Uterus (tissue), 4 donors: ENCODE results near the gene B3GLCT. TPM values are rescaled to one million over a fixed set of nuclear protein-coding genes. Genes with fewer than 3 reads are reported as not detected.

Source experiments
- DNase-seq, 2 donors: peaks; one replicate each; pipeline ENCODE4 v3.0.0-alpha.2; 2019 to 2020
- H3K27ac ChIP-seq, 2 donors: fragments of 200-600 bp; sonication (generic); 1 replicate in 1 of 2; 2 replicates in 1 of 2; pipeline ENCODE4 v1.5.1; 2016 to 2018
- H3K27me3 ChIP-seq, 2 donors: fragments of 200-600 bp; sonication (generic); one replicate each; pipeline ENCODE4 v1.5.1; 2018 to 2019; ENCODE audit warnings: control low read depth in 1 of 2
- H3K36me3 ChIP-seq, 2 donors: fragments of 200-600 bp; sonication (generic); one replicate each; pipeline ENCODE4 v1.5.1; 2019; ENCODE audit warnings: control low read depth in 1 of 2
- H3K4me1 ChIP-seq, 2 donors: fragments of 200-600 bp; sonication (generic); one replicate each; pipeline ENCODE4 v1.5.1; 2018 to 2019; ENCODE audit warnings: control low read depth in 1 of 2
- H3K4me3 ChIP-seq, 2 donors: fragments of 200-600 bp; sonication (generic); 1 replicate in 1 of 2; 2 replicates in 1 of 2; pipeline ENCODE4 v1.5.1; 2018 to 2019; ENCODE audit warnings: mild to moderate bottlenecking in 1 of 2
- H3K9me3 ChIP-seq, 2 donors: fragments of 200-600 bp; sonication (generic); one replicate each; pipeline ENCODE4 v1.5.1; 2019; ENCODE audit warnings: control low read depth in 1 of 2
- POLR2A ChIP-seq, 2 donors: fragments of 450-650 bp; IDR thresholded peaks; one replicate each; pipeline ENCODE4 v1.6.1; 2016; ENCODE audit warnings: antibody characterized with exemption in 2 of 2, mild to moderate bottlenecking in 1 of 2, moderate library complexity in 1 of 2
- intact Hi-C: fragments of 100-400 bp; cut with DNase I; formaldehyde crosslinking; loops from one replicate; pipeline ENCODE4 v1.15.1; 2023; ENCODE audit warnings: low total_unique reads
- total RNA-seq, 4 donors: library from RNA; depleted of rRNA in 3 of 4; stranded (reverse); fragments of >200 nt in 3 of 4; gene quantifications; one replicate each; pipeline versions ENCODE4 v1.1.0 to v1.2.4, GENCODE V29; 2014 to 2023
- TF ChIP-seq, protein P1 (sequence below), 4 experiments: fragments of 200-600 bp in 2 of 4; fragments of 450-650 bp in 2 of 4; sonication (generic) in 2 of 4; IDR thresholded peaks; one replicate each; pipeline ENCODE4 v1.5.1; 2016 to 2019; ENCODE audit warnings: antibody characterized with exemption in 4 of 4, mild to moderate bottlenecking in 2 of 4, moderate library complexity in 1 of 4
- donor health status: DM: yes; HTN: yes; CAD: no.

Gene B3GLCT
- total RNA-seq, 4 donors from 2014 or later: 20.0 to 83.1 (median 31.7) TPM

DNA sequence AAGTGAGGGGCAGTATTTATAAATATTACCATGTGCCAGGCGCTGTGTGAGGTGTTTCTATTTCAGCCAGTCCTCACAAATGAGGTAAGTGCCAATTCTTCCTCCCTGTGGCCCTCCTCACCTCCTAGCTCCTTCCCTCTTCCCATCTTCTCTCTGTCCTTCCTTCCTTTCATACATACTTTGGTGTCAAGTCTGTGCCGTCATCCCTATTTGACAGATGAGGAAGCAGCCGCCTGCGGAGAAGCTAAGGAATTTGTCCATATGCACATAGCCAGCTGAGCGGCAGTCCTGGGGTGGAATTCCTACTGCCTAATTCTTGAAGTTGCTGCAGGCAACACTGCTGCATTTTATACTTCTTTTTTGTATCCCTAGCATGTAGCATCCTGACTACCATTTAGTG lies 150.8 kb downstream of the B3GLCT start:
- no peak overlapping the region for H3K27ac ChIP-seq
- no peaks in the 10 kb centered on the region for H3K27me3 ChIP-seq
- no peaks in the 10 kb centered on the region for H3K9me3 ChIP-seq
- H3K36me3 ChIP-seq: no peaks in the 10 kb centered on the region
- TF ChIP-seq, protein P1, sequence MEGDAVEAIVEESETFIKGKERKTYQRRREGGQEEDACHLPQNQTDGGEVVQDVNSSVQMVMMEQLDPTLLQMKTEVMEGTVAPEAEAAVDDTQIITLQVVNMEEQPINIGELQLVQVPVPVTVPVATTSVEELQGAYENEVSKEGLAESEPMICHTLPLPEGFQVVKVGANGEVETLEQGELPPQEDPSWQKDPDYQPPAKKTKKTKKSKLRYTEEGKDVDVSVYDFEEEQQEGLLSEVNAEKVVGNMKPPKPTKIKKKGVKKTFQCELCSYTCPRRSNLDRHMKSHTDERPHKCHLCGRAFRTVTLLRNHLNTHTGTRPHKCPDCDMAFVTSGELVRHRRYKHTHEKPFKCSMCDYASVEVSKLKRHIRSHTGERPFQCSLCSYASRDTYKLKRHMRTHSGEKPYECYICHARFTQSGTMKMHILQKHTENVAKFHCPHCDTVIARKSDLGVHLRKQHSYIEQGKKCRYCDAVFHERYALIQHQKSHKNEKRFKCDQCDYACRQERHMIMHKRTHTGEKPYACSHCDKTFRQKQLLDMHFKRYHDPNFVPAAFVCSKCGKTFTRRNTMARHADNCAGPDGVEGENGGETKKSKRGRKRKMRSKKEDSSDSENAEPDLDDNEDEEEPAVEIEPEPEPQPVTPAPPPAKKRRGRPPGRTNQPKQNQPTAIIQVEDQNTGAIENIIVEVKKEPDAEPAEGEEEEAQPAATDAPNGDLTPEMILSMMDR (IDR thresholded peaks at IDR 0.05): no peak
- no peak for TF ChIP-seq POLR2A (IDR thresholded peaks at IDR 0.05)
- H3K4me3 ChIP-seq: no peak overlapping the region
- no peak for DNase-seq
- intact Hi-C loops: no loop called here
- H3K4me1 ChIP-seq: no peaks in the 10 kb centered on the region

DNA sequence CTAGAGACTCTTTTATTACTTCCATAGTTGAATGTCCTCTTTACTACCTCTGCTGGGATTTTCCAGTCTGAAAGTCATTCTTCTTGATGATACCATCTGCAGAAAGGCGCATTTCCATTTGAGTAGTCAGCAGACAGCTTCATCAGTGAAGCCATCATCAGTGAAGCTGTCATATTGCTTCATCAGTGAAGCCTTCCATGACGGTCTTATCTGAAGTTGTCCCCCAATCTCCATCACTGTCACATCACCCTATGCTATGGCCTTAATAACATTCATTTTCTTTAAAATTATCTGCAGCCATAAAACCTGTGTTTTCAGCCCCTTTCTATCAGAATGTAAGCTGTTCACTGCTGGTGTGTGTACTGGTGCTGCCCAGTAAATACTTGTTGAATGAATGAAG lies 151.6 kb downstream of the B3GLCT start:
- no peaks in the 10 kb centered on the region for H3K4me1 ChIP-seq
- no peaks in the 10 kb centered on the region for H3K36me3 ChIP-seq
- H3K27ac ChIP-seq: no peak overlapping the region
- DNase-seq: no peak
- TF ChIP-seq, protein P1 (IDR thresholded peaks at IDR 0.05): no peak
- TF ChIP-seq POLR2A (IDR thresholded peaks at IDR 0.05): no peak
- intact Hi-C loops: no loop called here
- no peaks in the 10 kb centered on the region for H3K27me3 ChIP-seq
- no peaks in the 10 kb centered on the region for H3K9me3 ChIP-seq
- H3K4me3 ChIP-seq: no peak overlapping the region

DNA sequence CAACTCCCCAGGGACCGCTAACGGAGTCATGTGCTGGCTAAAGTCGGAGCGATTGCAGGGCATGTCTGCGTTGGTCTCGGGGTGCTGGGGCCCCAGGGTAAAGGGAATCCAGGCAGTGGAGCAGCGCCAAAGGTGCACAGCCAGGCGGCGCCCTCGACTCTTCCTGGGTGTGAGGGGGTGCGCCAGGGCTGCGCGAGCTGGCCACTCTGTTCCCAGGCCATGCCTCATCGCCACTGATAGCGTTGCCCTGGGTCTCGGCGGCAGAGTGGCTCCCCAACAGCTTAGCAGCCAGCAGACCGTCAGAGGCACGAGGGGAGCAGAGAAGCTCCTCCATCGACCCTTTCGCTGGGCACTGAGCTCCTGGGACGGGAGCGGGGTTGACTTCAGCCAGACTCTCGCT lies 152.7 kb downstream of the B3GLCT start:
- Histone ChIP-seq H3K27ac (no peak overlapping the region), H3K4me3 (no peak overlapping the region), H3K27me3 (no peaks in the 10 kb centered on the region), H3K36me3 (no peaks in the 10 kb centered on the region), H3K9me3 (no peaks in the 10 kb centered on the region), H3K4me1 (no peaks in the 10 kb centered on the region)
- intact Hi-C loops: no loop called here
- TF ChIP-seq, protein P1 (IDR thresholded peaks at IDR 0.05): no peak
- TF ChIP-seq POLR2A (IDR thresholded peaks at IDR 0.05): no peak
- DNase-seq: no peak

DNA sequence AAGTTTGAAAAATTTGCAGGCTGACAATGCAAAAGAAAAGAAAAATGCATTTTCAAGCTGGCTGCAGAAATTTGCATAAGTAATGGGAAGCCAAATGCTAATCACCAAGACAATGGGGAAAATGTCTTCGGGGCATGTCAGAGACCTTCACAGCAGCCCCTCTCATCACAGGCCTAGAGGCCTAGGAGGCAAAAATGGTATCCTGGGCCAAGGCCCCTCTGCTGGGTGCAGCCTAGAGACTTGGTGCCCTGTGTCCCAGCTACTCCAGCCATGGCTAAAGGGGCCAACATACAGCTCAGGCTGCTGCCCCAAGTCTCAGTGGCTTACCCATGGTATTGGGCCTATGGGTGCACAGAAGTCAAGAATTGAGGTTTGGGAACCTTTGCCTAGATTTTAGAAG lies 155.2 kb downstream of the B3GLCT start:
- Histone ChIP-seq H3K4me1 (no peaks in the 10 kb centered on the region), H3K4me3 (no peak overlapping the region), H3K9me3 (no peaks in the 10 kb centered on the region), H3K27me3 (no peaks in the 10 kb centered on the region), H3K36me3 (no peaks in the 10 kb centered on the region), H3K27ac (no peak overlapping the region)
- DNase-seq: no peak
- intact Hi-C loops: no loop called here
- TF ChIP-seq POLR2A (IDR thresholded peaks at IDR 0.05): no peak
- TF ChIP-seq, protein P1 (IDR thresholded peaks at IDR 0.05): no peak

DNA sequence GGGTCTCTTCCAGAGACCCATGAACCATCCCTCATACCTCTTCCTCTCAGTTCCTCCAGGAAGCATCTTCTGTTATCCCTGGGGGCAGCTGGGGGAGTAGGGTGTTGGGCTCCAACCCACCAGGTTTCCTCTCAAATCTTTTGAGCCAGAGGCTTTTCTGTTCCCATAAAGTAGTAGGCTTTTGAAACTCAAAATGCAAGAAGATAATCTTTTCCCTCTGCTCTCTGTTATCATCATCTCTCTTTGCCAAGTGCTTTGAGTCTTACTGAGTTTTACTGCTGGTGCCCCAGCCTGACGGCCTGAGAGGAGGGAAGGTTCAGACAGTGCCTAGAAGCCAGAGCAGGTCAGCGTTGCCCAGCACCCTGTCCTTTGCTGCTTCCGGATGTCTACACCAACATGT lies 157.2 kb downstream of the B3GLCT start:
- Histone ChIP-seq H3K9me3 (no peaks in the 10 kb centered on the region), H3K4me3 (no peak overlapping the region), H3K27ac (no peak overlapping the region), H3K36me3 (no peaks in the 10 kb centered on the region), H3K4me1 (no peaks in the 10 kb centered on the region), H3K27me3 (no peaks in the 10 kb centered on the region)
- DNase-seq: no peak
- intact Hi-C loops: no loop called here
- TF ChIP-seq, protein P1 (IDR thresholded peaks at IDR 0.05): no peak
- no peak for TF ChIP-seq POLR2A (IDR thresholded peaks at IDR 0.05)
